K562 (cell line): Measurements from ENCODE around the gene PRAME. TPM values are rescaled to one million over a fixed set of nuclear protein-coding genes. Genes with fewer than 3 reads are reported as not detected.

Source experiments
- ASH1L ChIP-seq: fragments of 450-650 bp; IDR thresholded peaks from 2 replicates; pipeline ENCODE4 v1.6.1; 2018; ENCODE audit warnings: borderline replicate concordance, mild to moderate bottlenecking, low read depth; ENCODE audit not compliant: partially characterized antibody
- DPF2 ChIP-seq: fragments of 450-650 bp; IDR thresholded peaks from 2 replicates; pipeline ENCODE4 v1.6.1; 2016
- MAFF ChIP-seq: IDR thresholded peaks from 2 replicates; pipeline ENCODE4 v1.6.1; 2012; ENCODE audit warnings: low read length, improper control_type of control experiment
- MCM7 ChIP-seq, 2 experiments: fragments of 450-650 bp; IDR thresholded peaks; 2 replicates each; pipeline ENCODE4 v1.6.1; 2016 to 2018
- SAFB2 ChIP-seq: fragments of 200-400 bp; formaldehyde crosslinking; IDR thresholded peaks from 2 replicates; pipeline ENCODE4 v1.6.1; 2018; ENCODE audit warnings: borderline replicate concordance, low read length, low read depth, moderate library complexity; ENCODE audit not compliant: severe bottlenecking
- ZNF644 ChIP-seq: fragments of 200-800 bp; sonication (Bioruptor generic); IDR thresholded peaks from 2 replicates; pipeline ENCODE4 v1.6.1; 2016; ENCODE audit warnings: low read depth, missing genetic modification characterization, missing compliant biosample characterization
- polyA plus RNA-seq, 8 experiments: library from polyadenylated mRNA; depleted of rRNA in 4 of 8; stranded (reverse) in 5 of 8; unstranded in 3 of 8; fragments of >200 nt; fragmentation: Nextera tagmentation in 2 of 8; fragmentation: Illumina TruSeq in 1 of 8; extraction: Ambion mirVana in 2 of 8; extraction: Trizol in 1 of 8; gene quantifications; 2 replicates each; pipeline versions ENCODE4 v1.2.1 to v1.2.3, GENCODE V29; 2011 to 2014; ENCODE audit warnings: inconsistent platforms in 1 of 8, missing spikeins in 1 of 8
- total RNA-seq, 7 experiments: library from RNA; depleted of rRNA in 6 of 7; stranded (reverse); fragments of >200 nt in 6 of 7; fragmentation: Illumina TruSeq in 2 of 7; extraction: Trizol in 2 of 7; gene quantifications; 2 replicates each; pipeline versions ENCODE4 v1.2.1 to v1.2.3, GENCODE V29; 2011 to 2021; ENCODE audit warnings: low replicate concordance in 1 of 7
- TF ChIP-seq, protein P1 (sequence below): sonication (generic); IDR thresholded peaks from 2 replicates; pipeline ENCODE4 v1.6.1; 2016
- TF ChIP-seq, protein P2 (sequence below): fragments of 450-650 bp; IDR thresholded peaks from 2 replicates; pipeline ENCODE4 v1.6.1; 2018; ENCODE audit warnings: mild to moderate bottlenecking, low read depth; ENCODE audit not compliant: partially characterized antibody
- TF ChIP-seq, protein P3 (sequence below): fragments of 200-600 bp; sonication (generic); IDR thresholded peaks from one replicate; pipeline ENCODE4 v1.6.1; 2012; ENCODE audit warnings: mild to moderate bottlenecking, low read depth, low read length, inconsistent platforms
- TF ChIP-seq, protein P4 (sequence below), 3 experiments: IDR thresholded peaks in 2 of 3; conservative IDR thresholded peaks in 1 of 3; 2 replicates each; pipeline ENCODE4 v1.5.1; 2011 to 2012; ENCODE audit warnings: low read length in 3 of 3, mild to moderate bottlenecking in 3 of 3, control low read depth in 2 of 3, improper control_type of control experiment in 1 of 3, inconsistent platforms in 1 of 3, low read depth in 1 of 3, mixed read lengths in 1 of 3, moderate library complexity in 1 of 3; ENCODE audit not compliant: insufficient read depth in 2 of 3
- TF ChIP-seq, protein P5 (sequence below): fragments of 450-650 bp; IDR thresholded peaks from one replicate; pipeline ENCODE4 v1.6.1; 2018; ENCODE audit warnings: mild to moderate bottlenecking, moderate library complexity; ENCODE audit not compliant: partially characterized antibody

The PRAME gene
- total and polyA plus RNA-seq, 9 of the 15 experiments (the other 6 are each of a cell fraction or from before 2014, with no cell fraction given): 662 to 2,141 (median 1,142) TPM

DNA sequence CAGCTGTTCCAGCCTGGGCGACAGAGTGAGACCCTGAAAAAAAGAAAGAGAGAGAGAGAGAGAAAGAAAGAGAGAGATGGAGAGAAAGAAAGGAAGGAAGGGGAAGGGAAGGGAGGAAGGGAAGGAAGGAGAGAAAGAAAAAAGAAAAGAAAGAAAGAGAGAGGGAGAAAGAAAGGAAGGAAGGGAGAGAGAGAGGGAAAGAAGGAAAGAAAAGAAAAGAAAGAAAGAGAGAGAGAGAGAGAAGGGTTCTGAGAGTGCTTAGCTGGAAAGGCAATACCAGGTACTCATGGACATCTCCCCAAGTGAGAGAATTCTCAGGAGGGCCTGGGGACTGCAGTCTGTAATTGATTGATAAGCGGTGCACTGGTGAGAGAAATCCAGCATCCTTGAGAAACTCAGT lies 12.8 kb upstream of the PRAME start (continued):
- TF ChIP-seq, protein P1, sequence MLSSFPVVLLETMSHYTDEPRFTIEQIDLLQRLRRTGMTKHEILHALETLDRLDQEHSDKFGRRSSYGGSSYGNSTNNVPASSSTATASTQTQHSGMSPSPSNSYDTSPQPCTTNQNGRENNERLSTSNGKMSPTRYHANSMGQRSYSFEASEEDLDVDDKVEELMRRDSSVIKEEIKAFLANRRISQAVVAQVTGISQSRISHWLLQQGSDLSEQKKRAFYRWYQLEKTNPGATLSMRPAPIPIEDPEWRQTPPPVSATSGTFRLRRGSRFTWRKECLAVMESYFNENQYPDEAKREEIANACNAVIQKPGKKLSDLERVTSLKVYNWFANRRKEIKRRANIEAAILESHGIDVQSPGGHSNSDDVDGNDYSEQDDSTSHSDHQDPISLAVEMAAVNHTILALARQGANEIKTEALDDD: no peak
- no peak for TF ChIP-seq ZNF644
- TF ChIP-seq ASH1L: peak; percentile 29
- TF ChIP-seq MAFF: no peak
- TF ChIP-seq, protein P2, sequence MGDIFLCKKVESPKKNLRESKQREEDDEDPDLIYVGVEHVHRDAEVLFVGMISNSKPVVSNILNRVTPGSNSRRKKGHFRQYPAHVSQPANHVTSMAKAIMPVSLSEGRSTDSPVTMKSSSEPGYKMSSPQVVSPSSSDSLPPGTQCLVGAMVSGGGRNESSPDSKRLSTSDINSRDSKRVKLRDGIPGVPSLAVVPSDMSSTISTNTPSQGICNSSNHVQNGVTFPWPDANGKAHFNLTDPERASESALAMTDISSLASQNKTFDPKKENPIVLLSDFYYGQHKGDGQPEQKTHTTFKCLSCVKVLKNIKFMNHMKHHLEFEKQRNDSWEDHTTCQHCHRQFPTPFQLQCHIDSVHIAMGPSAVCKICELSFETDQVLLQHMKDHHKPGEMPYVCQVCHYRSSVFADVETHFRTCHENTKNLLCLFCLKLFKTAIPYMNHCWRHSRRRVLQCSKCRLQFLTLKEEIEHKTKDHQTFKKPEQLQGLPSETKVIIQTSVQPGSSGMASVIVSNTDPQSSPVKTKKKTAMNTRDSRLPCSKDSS: peak; percentile 71
- TF ChIP-seq, protein P3, sequence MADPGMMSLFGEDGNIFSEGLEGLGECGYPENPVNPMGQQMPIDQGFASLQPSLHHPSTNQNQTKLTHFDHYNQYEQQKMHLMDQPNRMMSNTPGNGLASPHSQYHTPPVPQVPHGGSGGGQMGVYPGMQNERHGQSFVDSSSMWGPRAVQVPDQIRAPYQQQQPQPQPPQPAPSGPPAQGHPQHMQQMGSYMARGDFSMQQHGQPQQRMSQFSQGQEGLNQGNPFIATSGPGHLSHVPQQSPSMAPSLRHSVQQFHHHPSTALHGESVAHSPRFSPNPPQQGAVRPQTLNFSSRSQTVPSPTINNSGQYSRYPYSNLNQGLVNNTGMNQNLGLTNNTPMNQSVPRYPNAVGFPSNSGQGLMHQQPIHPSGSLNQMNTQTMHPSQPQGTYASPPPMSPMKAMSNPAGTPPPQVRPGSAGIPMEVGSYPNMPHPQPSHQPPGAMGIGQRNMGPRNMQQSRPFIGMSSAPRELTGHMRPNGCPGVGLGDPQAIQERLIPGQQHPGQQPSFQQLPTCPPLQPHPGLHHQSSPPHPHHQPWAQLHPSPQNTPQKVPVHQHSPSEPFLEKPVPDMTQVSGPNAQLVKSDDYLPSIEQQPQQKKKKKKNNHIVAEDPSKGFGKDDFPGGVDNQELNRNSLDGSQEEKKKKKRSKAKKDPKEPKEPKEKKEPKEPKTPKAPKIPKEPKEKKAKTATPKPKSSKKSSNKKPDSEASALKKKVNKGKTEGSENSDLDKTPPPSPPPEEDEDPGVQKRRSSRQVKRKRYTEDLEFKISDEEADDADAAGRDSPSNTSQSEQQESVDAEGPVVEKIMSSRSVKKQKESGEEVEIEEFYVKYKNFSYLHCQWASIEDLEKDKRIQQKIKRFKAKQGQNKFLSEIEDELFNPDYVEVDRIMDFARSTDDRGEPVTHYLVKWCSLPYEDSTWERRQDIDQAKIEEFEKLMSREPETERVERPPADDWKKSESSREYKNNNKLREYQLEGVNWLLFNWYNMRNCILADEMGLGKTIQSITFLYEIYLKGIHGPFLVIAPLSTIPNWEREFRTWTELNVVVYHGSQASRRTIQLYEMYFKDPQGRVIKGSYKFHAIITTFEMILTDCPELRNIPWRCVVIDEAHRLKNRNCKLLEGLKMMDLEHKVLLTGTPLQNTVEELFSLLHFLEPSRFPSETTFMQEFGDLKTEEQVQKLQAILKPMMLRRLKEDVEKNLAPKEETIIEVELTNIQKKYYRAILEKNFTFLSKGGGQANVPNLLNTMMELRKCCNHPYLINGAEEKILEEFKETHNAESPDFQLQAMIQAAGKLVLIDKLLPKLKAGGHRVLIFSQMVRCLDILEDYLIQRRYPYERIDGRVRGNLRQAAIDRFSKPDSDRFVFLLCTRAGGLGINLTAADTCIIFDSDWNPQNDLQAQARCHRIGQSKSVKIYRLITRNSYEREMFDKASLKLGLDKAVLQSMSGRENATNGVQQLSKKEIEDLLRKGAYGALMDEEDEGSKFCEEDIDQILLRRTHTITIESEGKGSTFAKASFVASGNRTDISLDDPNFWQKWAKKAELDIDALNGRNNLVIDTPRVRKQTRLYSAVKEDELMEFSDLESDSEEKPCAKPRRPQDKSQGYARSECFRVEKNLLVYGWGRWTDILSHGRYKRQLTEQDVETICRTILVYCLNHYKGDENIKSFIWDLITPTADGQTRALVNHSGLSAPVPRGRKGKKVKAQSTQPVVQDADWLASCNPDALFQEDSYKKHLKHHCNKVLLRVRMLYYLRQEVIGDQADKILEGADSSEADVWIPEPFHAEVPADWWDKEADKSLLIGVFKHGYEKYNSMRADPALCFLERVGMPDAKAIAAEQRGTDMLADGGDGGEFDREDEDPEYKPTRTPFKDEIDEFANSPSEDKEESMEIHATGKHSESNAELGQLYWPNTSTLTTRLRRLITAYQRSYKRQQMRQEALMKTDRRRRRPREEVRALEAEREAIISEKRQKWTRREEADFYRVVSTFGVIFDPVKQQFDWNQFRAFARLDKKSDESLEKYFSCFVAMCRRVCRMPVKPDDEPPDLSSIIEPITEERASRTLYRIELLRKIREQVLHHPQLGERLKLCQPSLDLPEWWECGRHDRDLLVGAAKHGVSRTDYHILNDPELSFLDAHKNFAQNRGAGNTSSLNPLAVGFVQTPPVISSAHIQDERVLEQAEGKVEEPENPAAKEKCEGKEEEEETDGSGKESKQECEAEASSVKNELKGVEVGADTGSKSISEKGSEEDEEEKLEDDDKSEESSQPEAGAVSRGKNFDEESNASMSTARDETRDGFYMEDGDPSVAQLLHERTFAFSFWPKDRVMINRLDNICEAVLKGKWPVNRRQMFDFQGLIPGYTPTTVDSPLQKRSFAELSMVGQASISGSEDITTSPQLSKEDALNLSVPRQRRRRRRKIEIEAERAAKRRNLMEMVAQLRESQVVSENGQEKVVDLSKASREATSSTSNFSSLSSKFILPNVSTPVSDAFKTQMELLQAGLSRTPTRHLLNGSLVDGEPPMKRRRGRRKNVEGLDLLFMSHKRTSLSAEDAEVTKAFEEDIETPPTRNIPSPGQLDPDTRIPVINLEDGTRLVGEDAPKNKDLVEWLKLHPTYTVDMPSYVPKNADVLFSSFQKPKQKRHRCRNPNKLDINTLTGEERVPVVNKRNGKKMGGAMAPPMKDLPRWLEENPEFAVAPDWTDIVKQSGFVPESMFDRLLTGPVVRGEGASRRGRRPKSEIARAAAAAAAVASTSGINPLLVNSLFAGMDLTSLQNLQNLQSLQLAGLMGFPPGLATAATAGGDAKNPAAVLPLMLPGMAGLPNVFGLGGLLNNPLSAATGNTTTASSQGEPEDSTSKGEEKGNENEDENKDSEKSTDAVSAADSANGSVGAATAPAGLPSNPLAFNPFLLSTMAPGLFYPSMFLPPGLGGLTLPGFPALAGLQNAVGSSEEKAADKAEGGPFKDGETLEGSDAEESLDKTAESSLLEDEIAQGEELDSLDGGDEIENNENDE: no peak
- TF ChIP-seq SAFB2: no peak
- TF ChIP-seq, protein P4, sequence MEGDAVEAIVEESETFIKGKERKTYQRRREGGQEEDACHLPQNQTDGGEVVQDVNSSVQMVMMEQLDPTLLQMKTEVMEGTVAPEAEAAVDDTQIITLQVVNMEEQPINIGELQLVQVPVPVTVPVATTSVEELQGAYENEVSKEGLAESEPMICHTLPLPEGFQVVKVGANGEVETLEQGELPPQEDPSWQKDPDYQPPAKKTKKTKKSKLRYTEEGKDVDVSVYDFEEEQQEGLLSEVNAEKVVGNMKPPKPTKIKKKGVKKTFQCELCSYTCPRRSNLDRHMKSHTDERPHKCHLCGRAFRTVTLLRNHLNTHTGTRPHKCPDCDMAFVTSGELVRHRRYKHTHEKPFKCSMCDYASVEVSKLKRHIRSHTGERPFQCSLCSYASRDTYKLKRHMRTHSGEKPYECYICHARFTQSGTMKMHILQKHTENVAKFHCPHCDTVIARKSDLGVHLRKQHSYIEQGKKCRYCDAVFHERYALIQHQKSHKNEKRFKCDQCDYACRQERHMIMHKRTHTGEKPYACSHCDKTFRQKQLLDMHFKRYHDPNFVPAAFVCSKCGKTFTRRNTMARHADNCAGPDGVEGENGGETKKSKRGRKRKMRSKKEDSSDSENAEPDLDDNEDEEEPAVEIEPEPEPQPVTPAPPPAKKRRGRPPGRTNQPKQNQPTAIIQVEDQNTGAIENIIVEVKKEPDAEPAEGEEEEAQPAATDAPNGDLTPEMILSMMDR (IDR thresholded peaks at IDR 0.05 in 2 of 3, conservative IDR thresholded peaks at IDR 0.05 in 1 of 3; ENCODE audit: insufficient read depth in 2 of 3, low read depth in 1 of 3, low read length in 3 of 3): no peak
- peak; percentile 86 to 92; a peak in 3 of 4 replicates for TF ChIP-seq MCM7 (IDR thresholded peaks at IDR 0.05)
- TF ChIP-seq, protein P5, sequence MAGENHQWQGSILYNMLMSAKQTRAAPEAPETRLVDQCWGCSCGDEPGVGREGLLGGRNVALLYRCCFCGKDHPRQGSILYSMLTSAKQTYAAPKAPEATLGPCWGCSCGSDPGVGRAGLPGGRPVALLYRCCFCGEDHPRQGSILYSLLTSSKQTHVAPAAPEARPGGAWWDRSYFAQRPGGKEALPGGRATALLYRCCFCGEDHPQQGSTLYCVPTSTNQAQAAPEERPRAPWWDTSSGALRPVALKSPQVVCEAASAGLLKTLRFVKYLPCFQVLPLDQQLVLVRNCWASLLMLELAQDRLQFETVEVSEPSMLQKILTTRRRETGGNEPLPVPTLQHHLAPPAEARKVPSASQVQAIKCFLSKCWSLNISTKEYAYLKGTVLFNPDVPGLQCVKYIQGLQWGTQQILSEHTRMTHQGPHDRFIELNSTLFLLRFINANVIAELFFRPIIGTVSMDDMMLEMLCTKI: peak; percentile 94
- no peak for TF ChIP-seq DPF2
